GM19240 (cell line): ENCODE results near the gene PLIN1.

Experiments
- DNase-seq: peaks from one replicate; pipeline ENCODE4 v3.0.0; 2011; ENCODE audit warnings: low spot score; ENCODE audit not compliant: insufficient read length

PLIN1 gene

DNA sequence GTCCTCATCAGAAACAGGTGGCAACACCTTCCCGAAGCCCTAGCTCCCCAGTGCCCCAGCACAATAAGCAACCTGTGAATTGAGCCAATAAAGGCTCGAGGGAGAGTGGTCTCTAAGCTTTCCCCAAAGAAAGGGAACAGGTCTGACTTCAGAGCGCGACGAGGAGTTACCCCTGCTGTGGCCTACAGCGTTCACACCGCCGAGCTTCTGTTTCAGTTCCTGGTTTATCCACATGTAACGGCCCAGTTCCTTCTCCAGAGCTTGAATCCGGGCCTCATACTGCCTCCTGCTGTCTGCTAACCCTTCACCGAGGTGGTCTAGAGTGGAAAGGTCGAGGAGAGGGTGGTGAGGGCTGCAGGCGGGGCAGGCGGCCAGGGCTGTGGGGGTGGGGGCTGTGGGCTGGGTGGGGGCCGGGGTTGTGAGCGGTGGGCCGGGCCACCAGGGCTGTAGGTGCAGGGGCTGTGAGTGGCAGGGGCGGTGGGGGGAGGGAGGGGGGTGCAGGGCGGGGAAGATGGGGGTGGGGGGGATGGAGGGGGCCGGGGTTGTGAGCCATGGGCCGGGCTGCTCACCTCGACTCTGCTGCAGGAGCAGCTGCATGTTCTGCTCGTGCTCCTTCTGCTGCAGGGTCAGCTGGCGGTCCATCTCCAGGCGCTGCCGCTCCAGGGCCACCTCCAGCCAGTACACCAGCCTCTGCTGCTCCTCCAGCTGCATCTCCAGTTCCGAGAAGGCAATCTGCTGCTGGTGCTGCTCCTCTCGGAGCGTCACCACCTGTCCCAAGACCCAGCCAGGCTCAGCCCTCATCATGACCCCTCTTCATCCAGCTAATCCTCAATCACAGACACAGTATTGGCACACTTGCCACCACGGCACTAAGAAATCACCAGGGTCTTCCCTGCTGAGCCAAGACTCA is 50.1 kb downstream of the PLIN1 start:
- DNase-seq = no peak

DNA sequence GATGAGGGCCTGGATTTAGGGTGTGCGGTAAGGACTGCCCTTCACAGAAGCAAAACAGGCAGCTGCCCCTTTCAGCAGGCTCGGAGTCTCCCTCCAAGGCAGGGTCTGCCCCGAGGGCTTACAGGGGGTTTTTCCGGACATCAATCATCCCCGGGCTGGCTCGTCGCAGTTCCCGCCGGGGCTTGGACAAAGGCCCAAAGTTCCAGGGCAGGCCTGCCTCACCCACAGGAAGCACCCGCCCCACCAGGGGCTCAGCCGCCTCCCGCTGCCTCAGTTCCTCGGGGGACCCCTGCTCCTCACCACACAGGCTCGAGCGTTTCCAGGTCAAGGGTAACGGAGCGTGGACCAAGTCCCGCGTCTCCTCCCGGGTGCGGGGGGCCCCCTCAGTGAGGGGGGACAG is 50.9 kb downstream of the PLIN1 start:
- no peak for DNase-seq

DNA sequence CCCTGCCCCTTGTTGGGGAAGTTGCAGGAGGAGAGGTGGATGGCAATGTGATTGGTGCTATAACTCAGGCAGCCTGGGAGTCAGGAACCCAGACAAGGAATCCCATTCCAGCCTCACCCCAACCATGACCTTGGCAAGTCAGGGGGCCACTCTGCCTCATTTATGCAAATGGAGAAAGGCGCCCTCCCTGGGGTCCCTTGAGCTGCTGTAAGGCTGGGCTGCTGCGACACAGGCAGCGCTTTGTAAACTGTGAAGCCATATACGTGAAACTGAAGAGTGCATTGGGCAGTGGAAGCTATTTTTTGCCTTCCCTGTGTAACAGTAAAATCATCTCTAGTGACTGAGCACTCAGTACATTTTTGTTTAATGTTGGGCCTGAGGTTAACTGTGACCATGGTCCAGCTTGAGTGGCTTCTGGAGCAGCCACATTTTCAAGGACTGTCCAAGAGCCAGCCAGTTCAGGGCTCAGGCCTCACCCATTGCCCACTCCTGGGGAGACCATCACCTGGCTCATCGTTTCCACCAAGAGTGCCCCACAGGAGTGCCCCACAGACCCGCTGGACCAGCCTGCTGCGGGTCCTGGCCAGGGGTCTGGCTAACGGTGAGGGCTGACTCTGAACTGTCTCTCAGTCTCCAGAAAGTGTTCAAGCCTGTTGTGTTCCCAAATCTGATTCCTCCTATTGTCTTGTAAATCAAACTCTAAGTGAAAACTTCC is 51.8 kb downstream of the PLIN1 start:
- no peak for DNase-seq

DNA sequence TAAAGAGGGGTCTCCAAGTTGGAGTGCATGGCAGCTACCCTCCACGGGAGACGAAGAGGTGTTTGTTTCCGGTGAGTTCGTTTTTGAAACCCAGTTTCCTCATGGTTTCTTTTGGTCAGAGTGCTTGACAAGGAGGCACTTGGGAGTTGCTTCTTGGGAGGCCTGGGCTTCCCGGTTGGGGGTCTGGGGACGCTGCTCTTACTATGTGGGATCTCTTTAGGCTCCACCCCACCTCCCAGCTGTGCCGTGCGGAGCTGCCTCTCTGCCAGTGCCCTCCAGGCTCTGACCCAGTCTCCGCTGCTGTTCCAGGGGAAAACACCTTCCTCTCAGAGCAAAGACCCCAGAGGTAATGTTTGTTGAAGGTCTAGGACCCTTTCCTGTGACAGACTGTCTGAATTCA is 53.5 kb downstream of the PLIN1 start:
- no peak for DNase-seq

DNA sequence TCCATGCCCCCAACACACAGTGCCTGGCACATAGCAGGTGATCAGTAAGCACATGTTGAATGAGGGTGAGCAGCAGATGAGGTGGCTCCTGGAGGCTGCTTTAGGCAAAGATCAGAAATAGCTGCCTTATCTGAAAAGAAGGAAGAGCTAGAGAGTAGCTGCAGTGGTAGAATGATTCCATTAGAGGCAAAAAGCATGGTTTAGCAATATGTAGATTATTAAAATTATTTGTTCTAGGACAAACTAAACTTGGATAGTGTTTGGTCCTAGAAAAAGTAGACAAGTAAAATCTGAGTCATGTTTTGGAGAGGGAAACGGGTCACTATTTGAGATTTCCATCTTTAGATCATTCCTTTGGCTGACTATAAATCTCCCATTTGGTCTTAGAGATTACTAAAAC is 56.0 kb downstream of the PLIN1 start:
- no peak for DNase-seq

DNA sequence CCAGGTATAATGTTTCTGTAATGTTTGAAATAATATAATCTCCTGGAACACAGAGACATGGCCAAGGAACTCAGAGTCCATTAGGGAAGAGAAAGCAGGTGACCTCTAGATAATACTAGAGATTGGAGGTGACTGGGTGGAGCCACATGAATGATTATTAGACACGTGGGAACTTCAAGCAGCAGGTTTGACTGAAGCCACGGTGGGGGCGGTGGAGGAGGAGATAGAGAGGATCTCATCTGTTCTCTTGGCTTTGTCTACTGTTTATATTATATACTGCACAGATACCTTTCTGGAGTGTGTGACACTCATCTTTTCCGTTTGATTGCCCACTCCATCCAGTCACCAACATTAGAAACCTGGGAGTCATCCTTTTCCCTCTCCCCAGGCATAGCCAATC is 57.6 kb downstream of the PLIN1 start:
- DNase-seq = no peak

DNA sequence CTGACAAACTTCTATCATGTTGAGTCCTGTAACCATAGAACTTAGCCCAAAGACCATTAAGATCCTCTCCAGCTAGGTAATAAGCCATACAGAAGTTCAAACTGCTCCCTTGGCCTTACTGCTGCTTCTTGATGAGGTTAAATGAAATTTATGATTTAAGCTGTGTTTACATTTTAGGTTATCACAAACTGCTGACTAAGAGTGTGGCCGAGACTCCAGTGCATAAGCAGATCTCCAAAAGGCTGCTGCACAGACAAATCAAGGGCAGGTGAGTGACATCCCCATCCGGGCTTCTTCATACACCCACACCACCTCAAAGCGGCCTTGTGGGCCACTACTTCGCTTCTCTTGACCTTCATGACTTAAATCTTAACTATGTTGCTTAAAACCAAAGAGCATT is 62.9 kb downstream of the PLIN1 start:
- DNase-seq = no peak

DNA sequence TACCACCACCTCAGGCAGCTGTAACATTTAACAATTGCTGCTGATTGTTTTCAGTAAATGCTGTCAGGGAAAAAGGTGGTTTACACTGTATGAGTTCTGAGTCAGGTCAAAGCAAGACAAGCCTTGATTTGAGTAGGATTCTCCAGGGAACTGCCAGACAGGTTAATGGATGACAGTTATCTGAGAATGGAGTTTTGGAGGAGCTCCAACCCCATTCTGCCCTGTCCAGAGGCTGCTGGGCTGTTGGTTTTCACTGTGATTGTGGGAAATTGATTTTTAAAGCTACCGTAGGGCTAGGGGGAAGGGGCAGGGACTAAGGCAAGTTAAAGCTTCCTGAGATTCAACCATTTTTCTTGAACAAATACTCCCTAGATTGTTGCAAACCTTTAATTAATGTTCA is 64.0 kb downstream of the PLIN1 start:
- DNase-seq = no peak
